Activated naive CD4-positive, alpha-beta T cell treated with anti-CD3 and anti-CD28 coated beads, Interleukin-2, amount 50 U/mL, for 72 hours (primary cell): ENCODE data around the gene PLA2G2C. TPM values are rescaled to one million over a fixed set of nuclear protein-coding genes. Genes with fewer than 3 reads are reported as not detected.
A peak's percentile ranks its signal among the peaks of the same experiment; 100 is the strongest.

Experiments used
- ATAC-seq, 2 donors: fragments of 150-1000 bp; cut with Tn5 transposase; 2 replicates each; pipeline ENCODE4 v1.10.0; 2021; ENCODE audit warnings: mild to moderate bottlenecking in 2 of 2, moderate library complexity in 2 of 2
- DNase-seq, 2 donors: peaks; one replicate each; pipeline ENCODE4 v3.0.0; 2021 to 2022; ENCODE audit warnings: low spot score in 2 of 2
- H3K27ac Mint-ChIP-seq, 2 donors: one replicate each; pipeline ENCODE4 v1.8.0; 2022; ENCODE audit warnings: mild to moderate bottlenecking in 2 of 2, mixed read lengths in 2 of 2
- H3K36me3 Mint-ChIP-seq, 2 donors: one replicate each; pipeline ENCODE4 v1.8.0; 2022; ENCODE audit warnings: mixed read lengths in 2 of 2
- H3K9me3 Mint-ChIP-seq, 2 donors: one replicate each; pipeline ENCODE4 v1.8.0; 2022; ENCODE audit warnings: mixed read lengths in 2 of 2
- total RNA-seq, 2 donors: library from RNA; stranded (reverse); gene quantifications; one replicate each; pipeline ENCODE4 v1.2.3, GENCODE V29; 2022

Gene PLA2G2C
- total RNA-seq, 2 donors from 2014 or later = 0.58 TPM; not detected in 1

DNA sequence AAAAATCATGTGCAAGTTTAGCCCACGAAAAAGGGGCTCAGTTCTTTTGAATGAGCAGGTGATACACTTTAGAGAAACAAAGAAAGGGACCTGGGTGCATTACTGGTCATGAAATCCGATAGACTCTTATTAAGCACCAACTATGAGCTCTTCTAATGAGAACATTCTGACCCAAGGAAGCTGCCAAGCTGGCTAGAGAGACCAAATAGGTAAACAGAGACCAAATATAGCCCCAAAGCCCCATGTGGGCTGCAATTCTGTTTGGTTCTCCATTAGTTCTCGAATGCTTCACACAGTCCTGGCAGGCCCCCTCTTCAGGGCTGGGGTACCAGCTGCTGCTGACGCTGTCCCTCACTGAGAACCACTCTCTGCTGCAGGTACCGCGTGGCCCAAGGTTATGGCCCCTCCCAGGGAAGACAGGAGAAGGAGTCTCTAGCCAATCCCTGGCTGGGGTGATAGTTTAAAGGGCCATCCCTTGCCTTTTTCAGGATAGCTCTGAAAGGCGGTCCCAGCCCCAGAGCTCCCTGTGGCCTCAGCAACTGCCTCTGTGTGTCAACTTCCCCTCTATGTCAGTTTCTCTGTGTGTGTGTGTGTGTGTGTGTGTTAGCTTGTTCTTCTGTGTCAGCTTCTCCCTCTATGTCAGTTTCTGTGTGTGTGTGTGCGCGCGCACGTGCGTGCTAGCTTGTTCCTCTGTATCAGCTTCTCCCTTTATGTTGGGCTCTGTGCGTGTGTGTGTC is 7.5 kb downstream of the PLA2G2C start:
- peaks cover 11 to 16% of the 10 kb centered on the region in 2 donors for H3K9me3 Mint-ChIP-seq
- no peak overlapping the region for H3K27ac Mint-ChIP-seq
- ATAC-seq (no peak), DNase-seq (no peak)
- peaks cover 7 to 19% of the 10 kb centered on the region in 2 donors for H3K36me3 Mint-ChIP-seq

DNA sequence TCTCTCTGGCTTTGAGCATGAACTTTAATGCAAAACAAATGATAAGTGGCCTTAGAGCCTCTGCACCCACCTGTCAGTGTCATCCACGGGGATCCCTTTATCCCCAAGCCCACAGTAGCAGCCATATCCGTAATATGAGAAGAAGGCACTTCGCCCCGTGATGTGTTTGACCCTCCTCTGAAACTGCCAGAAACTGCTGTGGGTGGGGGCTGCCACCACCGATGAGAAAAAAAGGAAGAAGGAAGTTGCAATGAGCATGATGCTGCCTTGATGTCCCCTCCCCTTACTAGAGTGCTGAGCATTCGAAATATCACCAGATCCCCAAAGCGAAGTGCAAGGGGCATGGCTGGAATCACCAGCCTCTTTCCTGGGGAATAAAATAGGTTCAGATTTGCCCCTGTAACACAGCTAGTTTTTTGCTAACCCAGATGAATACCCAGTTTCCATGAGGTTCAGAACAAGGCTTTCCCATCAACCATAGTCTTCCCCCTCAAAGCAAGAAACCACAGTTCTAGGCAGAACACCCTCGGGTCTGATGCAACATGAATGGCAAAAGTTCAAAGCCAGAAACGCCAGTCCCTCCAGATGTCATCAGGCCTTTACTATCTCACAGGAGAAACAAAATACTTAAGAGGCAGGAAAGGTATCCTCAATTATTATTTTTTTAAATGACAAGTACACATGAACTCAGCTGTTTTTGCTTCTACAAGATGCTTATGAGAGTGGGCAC is 11.2 kb downstream of the PLA2G2C start:
- peaks cover 5% of the 10 kb centered on the region in 2 donors for H3K36me3 Mint-ChIP-seq
- no peak for ATAC-seq
- H3K27ac Mint-ChIP-seq = peak overlapping the region; percentile 18 to 26
- no peak for DNase-seq
- peaks cover 10 to 12% of the 10 kb centered on the region in 2 donors for H3K9me3 Mint-ChIP-seq

GRCh38 chr1:20172033-20172590 is 14.2 kb downstream of the PLA2G2C start:
- ATAC-seq (no peak), DNase-seq (no peak)
- Mint-ChIP-seq H3K36me3 (no peaks in the 10 kb centered on the region), H3K27ac (no peak overlapping the region), H3K9me3 (no peaks in the 10 kb centered on the region)

- H3K9me3 Mint-ChIP-seq = peaks cover 5 to 8% of the 10 kb centered on the region in 2 donors
- ATAC-seq = no peak
- H3K36me3 Mint-ChIP-seq = peaks cover 4 to 6% of the 10 kb centered on the region in 2 donors
- DNase-seq = no peak
- no peak overlapping the region for H3K27ac Mint-ChIP-seq
Measured at GRCh38 chr1:20169932-20170331, 16.4 kb downstream of the PLA2G2C start.

DNA sequence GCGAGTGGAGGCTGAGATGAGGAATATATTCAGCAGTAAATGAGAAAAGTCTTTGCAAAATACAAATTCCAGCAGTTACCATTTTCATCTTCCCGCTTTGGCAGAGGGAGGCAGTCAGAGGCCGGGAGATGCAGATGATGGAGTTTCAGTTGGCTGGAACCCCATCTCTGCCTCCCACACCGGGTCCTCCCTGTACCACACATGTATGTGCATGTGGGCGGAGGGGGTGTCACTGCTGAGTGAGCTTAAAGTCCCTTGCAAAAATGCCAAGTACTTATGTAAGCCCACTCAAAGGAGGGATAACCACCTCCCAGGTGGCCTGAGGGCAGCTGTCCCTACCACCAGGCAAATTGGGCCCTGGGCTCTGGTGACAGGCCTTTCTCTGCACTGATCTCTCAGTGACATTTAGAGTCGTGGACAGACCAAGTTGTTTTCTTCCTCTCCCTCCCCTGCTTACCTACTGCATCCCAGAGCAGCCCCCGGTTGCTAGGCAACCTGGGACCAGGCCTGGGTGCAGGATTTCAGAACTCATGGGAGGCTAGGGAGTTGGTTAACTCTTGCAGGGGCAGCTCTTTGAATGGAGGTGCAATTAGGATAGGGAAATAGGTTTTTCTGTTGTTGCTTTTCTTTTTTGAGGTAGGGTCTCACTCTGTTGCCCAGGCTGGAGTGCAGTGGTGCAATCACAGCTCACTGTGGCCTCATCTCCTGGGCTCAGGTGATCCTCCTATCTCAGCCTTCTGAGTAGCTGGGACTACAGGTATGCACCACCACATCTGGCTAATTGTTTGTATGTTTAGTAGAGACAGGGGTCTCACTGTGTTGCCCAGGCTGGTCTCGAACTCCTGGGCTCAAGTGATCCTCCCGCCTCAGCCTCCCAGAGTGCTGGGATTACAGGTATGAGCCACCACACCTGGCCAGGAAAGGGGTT is 17.5 kb downstream of the PLA2G2C start:
- peaks cover 9 to 10% of the 10 kb centered on the region in 2 donors for H3K36me3 Mint-ChIP-seq
- no peak overlapping the region for H3K27ac Mint-ChIP-seq
- no peak for ATAC-seq
- H3K9me3 Mint-ChIP-seq = peaks cover 10 to 11% of the 10 kb centered on the region in 2 donors
- no peak for DNase-seq

DNA sequence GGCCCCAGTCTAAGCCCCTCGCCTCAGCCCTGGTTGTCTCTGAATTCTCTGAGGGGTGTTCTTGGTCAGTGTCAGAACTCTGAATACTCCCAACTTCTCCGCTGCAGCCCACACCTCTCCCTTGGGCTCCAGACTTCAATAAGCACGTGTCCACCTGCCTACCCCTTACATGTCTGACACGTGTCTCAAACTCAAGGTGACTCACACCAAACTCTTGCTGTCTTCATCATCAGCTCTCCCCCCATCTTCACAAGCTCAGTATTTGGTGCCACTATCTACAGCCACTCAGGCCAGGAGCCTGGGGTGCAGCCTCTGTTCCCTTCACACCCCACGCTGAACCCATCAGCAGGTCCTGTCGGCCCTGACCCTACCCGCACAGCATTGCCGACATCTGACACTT is 19.2 kb downstream of the PLA2G2C start:
- no peak overlapping the region for H3K27ac Mint-ChIP-seq
- no peak for DNase-seq
- ATAC-seq = no peak
- peaks cover 9 to 21% of the 10 kb centered on the region in 2 donors for H3K36me3 Mint-ChIP-seq
- peaks cover 10 to 18% of the 10 kb centered on the region in 2 donors for H3K9me3 Mint-ChIP-seq

DNA sequence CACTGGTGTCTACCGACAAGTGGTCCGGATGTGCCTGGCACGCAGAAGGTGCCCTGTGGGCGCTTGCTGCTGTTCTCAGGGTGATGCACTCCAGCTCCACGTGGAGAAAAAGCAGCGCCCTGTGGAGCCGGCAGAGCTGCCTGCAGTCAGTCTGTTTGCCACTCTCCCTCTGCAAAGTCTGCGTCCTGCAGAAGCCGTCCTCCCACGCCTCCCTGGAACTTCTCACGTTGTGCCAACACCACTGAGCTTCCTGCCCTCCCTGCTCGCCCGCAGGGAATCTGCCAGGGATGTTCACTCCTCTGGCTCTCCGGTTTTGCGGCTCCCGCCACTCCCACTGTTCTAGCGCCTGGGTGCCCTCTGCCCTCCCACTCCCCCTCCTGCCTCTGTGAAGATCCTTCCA is 20.3 kb downstream of the PLA2G2C start:
- ATAC-seq (no peak), DNase-seq (no peak)
- peaks cover 10 to 18% of the 10 kb centered on the region in 2 donors for H3K9me3 Mint-ChIP-seq
- no peak overlapping the region for H3K27ac Mint-ChIP-seq
- H3K36me3 Mint-ChIP-seq = peaks cover 9 to 29% of the 10 kb centered on the region in 2 donors

DNA sequence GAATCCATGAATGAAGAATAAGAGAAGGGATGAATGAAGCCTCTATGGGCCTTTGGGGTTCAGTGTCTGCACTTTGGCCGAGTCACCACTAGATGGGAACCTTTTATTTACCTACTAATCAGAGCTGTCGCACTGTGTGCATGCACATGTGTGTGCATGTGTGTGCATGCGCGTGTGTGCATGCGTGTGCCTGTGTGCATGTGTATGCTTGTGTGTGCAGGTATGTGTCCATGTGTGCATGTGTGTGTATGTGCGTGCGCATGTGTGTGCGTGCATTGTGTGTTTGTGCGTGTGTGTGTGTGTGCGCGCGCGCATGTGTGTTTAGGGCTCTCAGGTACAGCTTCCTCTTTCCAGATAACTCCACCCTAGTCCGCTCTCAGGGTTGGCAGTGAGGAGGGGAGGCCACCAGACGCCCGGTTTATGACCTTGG is 20.8 kb downstream of the PLA2G2C start:
- ATAC-seq (peak in 1 of 2 donors; percentile 65), DNase-seq (no peak)
- Mint-ChIP-seq H3K9me3 (peaks cover 10 to 20% of the 10 kb centered on the region in 2 donors), H3K36me3 (peaks cover 12 to 33% of the 10 kb centered on the region in 2 donors), H3K27ac (no peak overlapping the region)

GRCh38 chr1:20164694-20165202 is 21.6 kb downstream of the PLA2G2C start:
- DNase-seq (no peak), ATAC-seq (no peak)
- Mint-ChIP-seq H3K27ac (no peak overlapping the region), H3K36me3 (peaks cover 15 to 36% of the 10 kb centered on the region in 2 donors), H3K9me3 (peaks cover 10 to 23% of the 10 kb centered on the region in 2 donors)

- Mint-ChIP-seq H3K36me3 (peaks cover 12 to 32% of the 10 kb centered on the region in 2 donors), H3K9me3 (peaks cover 5 to 19% of the 10 kb centered on the region in 2 donors), H3K27ac (no peak overlapping the region)
- DNase-seq (no peak), ATAC-seq (no peak)
Measured at GRCh38 chr1:20160034-20160433, 26.3 kb downstream of the PLA2G2C start.

DNA sequence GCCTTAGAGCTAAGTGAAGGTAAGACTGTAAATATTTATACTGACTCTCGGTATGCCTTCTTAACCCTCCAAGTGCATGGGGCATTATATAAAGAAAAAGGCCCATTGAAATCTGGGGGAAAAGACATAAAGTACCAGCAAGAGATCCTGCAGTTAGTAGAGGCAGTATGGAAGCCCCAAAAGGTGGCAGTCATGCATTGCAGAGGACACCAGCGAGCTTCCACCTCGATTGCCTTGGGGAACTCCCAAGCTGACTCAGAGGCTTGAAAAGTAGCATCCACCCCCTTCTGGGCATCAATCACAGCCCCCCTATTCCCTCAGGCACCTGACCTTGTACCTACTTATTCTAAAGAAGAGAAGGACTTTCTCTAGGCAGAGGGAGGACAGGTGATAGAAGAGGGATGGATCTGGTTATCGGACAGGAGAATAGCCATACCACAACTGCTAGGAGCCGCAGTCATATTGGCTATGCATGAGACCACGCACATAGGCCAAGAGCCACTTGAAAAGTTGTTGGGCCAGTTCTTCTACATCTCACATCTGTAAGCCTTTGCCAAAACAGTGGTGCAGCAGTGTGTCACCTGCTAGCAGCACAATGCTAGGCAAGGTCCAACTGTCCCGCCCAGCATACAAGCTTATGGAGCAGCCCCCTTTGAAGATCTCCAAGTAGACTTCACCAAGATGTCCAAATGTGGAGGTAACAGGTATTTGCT is 27.8 kb downstream of the PLA2G2C start:
- H3K27ac Mint-ChIP-seq = no peak overlapping the region
- peaks cover 0 to 14% of the 10 kb centered on the region in 2 donors for H3K9me3 Mint-ChIP-seq
- DNase-seq (no peak), ATAC-seq (no peak)
- H3K36me3 Mint-ChIP-seq = peaks cover 7 to 26% of the 10 kb centered on the region in 2 donors

DNA sequence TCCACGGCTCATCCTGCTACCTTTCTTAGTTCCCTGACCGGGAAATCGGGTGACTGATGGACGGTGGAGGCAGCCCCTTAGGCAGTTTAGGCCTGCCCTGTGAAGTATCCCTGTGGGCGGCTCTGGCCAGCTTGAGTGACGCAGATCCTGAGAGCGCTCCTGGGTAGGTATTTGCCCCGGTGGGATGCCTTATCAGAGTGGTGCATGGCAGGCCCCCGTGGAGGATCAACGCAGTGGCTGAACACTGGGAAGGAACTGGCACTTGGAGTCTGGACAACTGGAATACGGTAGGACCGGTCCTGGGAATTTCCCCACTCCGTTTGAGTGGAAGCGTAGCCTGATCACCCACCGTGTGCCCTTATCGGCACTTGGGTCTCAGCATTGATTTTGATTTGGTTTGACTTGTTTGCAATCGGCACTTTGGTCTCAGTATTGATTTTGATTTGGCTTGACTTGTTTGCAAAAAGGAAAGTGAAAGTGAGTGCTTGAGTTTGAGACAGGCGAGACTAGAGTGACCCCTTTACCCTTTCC is 32.0 kb downstream of the PLA2G2C start:
- Mint-ChIP-seq H3K27ac (peak overlapping the region in 1 of 2 donors; percentile 74), H3K36me3 (no peaks in the 10 kb centered on the region), H3K9me3 (peaks cover 0 to 3% of the 10 kb centered on the region in 2 donors)
- DNase-seq (no peak), ATAC-seq (no peak)

DNA sequence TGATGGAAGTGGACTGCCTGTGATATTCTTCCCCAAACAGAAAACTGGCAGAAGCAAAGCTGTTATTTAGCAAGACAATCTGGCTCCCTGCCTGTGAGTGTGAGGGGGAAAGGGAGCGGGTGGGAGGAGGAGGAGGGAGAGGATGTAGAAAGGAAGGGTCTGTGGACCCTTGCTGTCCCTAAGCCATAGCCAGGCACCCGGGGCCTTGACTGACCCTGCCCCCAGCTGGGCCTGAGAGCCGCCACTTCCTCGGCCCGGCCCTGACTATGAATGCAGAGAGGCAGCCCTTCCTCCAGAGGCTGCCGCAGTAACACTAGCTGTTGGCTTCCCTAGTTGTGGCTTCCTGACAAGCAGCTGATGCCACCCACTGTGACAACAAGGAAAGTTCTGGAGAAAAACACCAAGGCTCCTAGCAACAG is 33.3 kb downstream of the PLA2G2C start:
- ATAC-seq (no peak), DNase-seq (no peak)
- H3K36me3 Mint-ChIP-seq = no peaks in the 10 kb centered on the region
- H3K9me3 Mint-ChIP-seq = no peaks in the 10 kb centered on the region
- no peak overlapping the region for H3K27ac Mint-ChIP-seq

DNA sequence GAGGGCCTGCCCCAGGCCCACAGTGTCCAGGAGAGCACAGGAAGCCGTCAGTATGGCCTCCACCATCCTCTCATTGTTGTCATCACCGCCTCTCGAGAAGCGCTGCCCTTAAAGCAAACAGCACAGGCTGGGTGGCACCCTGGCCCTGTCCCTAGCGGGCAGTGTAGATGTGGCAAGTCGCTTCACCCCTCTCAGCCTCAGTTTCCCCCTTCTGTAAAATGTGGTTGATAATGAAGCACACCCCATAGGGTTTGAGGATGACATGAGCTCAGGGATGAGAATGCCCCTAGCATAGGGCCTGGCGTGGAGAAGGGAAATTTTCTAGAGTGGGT is 33.8 kb downstream of the PLA2G2C start:
- H3K27ac Mint-ChIP-seq = peak overlapping the region in 1 of 2 donors; percentile 65
- H3K36me3 Mint-ChIP-seq = no peaks in the 10 kb centered on the region
- H3K9me3 Mint-ChIP-seq = no peaks in the 10 kb centered on the region
- DNase-seq (no peak), ATAC-seq (peak in 1 of 2 donors; percentile 34)

GRCh38 chr1:20151906-20152598 is 34.3 kb downstream of the PLA2G2C start:
- peak overlapping the region; percentile 7 to 65 for H3K27ac Mint-ChIP-seq

More at GRCh38 chr1:20151906-20152598, 34.3 kb downstream of the PLA2G2C start:
- Mint-ChIP-seq H3K36me3 (no peaks in the 10 kb centered on the region), H3K9me3 (no peaks in the 10 kb centered on the region)
- ATAC-seq (peak; percentile 94 to 95), DNase-seq (peak; percentile 80 to 83)
